ENCODE data around the gene PCED1B. TPM values are rescaled to one million over a fixed set of nuclear protein-coding genes. Genes with fewer than 3 reads are reported as not detected.
"Not testable (repeated sequence)": the region's sequence is repeated elsewhere in the genome, so short reads cannot be mapped to it uniquely, and the experiment has no call there.

Gene PCED1B
- total RNA-seq, 2 donors from 2014 or later = 0.87 to 46.9 TPM

- DNase-seq (ENCODE audit: low spot score) = no peak
- intact Hi-C loops (cut with DNase I) = no loop called here
- TF ChIP-seq POLR2A (IDR thresholded peaks at IDR 0.05) (no peak), POLR2AphosphoS5 (IDR thresholded peaks at IDR 0.05) (no peak), CTCF (IDR thresholded peaks at IDR 0.05) (no peak)
These were observed 25.5 kb upstream of the PCED1B start for GRCh38 chr12:47053961-47054360.

GRCh38 chr12:47054659-47055058, 24.8 kb upstream of the PCED1B start:
- 85% methylated on average over 4 of the region's 4 CpGs for WGBS
- no peaks in the 10 kb centered on the region for H3K27me3 ChIP-seq (replicated peaks; ENCODE audit: insufficient read depth)
- H3K27ac ChIP-seq = no peak overlapping the region
- no peaks in the 10 kb centered on the region for H3K36me3 ChIP-seq
- no peak for DNase-seq (ENCODE audit: low spot score)
- intact Hi-C loops (cut with DNase I) = no loop called here
- no peaks in the 10 kb centered on the region for H3K4me1 ChIP-seq (replicated peaks)
- no peak overlapping the region for H3K4me3 ChIP-seq
- H3K9me3 ChIP-seq = no peaks in the 10 kb centered on the region
- TF ChIP-seq POLR2AphosphoS5 (IDR thresholded peaks at IDR 0.05) (no peak), POLR2A (IDR thresholded peaks at IDR 0.05) (no peak), CTCF (IDR thresholded peaks at IDR 0.05) (no peak)

More at GRCh38 chr12:47053961-47054360, 25.5 kb upstream of the PCED1B start:
- no peaks in the 10 kb centered on the region for H3K36me3 ChIP-seq
- H3K4me3 ChIP-seq = no peak overlapping the region
- no peaks in the 10 kb centered on the region for H3K4me1 ChIP-seq (replicated peaks)
- no peaks in the 10 kb centered on the region for H3K9me3 ChIP-seq
- H3K27ac ChIP-seq = no peak overlapping the region
- no peaks in the 10 kb centered on the region for H3K27me3 ChIP-seq (replicated peaks; ENCODE audit: insufficient read depth)

- 60% methylated on average over 3 of the region's 3 CpGs for WGBS
- H3K27ac ChIP-seq; H3K9me3 ChIP-seq; H3K36me3 ChIP-seq; intact Hi-C loops (cut with DNase I); H3K4me1 ChIP-seq (replicated peaks); H3K27me3 ChIP-seq (replicated peaks; ENCODE audit: insufficient read depth); DNase-seq (ENCODE audit: low spot score); H3K4me3 ChIP-seq: not testable (repeated sequence)
These were observed 23.6 kb upstream of the PCED1B start for GRCh38 chr12:47055856-47056255.

- WGBS = 84% methylated on average over 12 of the region's 12 CpGs
- H3K36me3 ChIP-seq; H3K27ac ChIP-seq; H3K27me3 ChIP-seq (replicated peaks; ENCODE audit: insufficient read depth); H3K4me1 ChIP-seq (replicated peaks); H3K4me3 ChIP-seq; DNase-seq (ENCODE audit: low spot score); H3K9me3 ChIP-seq; intact Hi-C loops (cut with DNase I): not testable (repeated sequence)
These were observed 22.5 kb upstream of the PCED1B start for GRCh38 chr12:47056944-47057343.

DNA sequence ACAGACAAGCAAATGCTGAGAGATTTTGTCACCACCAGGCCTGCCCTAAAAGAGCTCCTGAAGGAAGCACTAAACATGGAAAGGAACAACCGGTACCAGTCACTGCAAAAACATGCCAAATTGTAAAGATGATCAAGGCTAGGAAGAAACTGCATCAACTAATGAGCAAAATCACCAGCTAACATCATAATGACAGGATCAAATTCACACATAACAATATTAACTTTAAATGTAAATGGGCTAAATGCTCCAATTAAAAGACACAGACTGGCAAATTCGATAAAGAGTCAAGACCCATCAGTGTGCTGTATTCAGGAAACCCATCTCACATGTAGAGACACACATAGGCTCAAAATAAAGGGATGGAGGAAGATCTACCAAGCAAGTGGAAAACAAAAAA, 20.8 kb upstream of the PCED1B start:
- 87% methylated on average over 2 of the region's 2 CpGs for WGBS
- H3K9me3 ChIP-seq; H3K4me1 ChIP-seq (replicated peaks); intact Hi-C loops (cut with DNase I); H3K4me3 ChIP-seq; H3K27me3 ChIP-seq (replicated peaks; ENCODE audit: insufficient read depth); DNase-seq (ENCODE audit: low spot score); H3K27ac ChIP-seq; H3K36me3 ChIP-seq: not testable (repeated sequence)

GRCh38 chr12:47065546-47065945, 13.9 kb upstream of the PCED1B start:
- TF ChIP-seq POLR2AphosphoS5 (IDR thresholded peaks at IDR 0.05) = no peak
- TF ChIP-seq CTCF (IDR thresholded peaks at IDR 0.05) = no peak
- TF ChIP-seq POLR2A (IDR thresholded peaks at IDR 0.05) = no peak
- Histone ChIP-seq H3K4me1 (replicated peaks) (no peaks in the 10 kb centered on the region), H3K4me3 (no peak overlapping the region), H3K9me3 (no peaks in the 10 kb centered on the region), H3K27ac (no peak overlapping the region), H3K27me3 (replicated peaks; ENCODE audit: insufficient read depth) (no peaks in the 10 kb centered on the region), H3K36me3 (no peaks in the 10 kb centered on the region)
- WGBS = 37% methylated on average over 1 of the region's 1 CpG
- DNase-seq (ENCODE audit: low spot score) = no peak
- intact Hi-C loops (cut with DNase I) = no loop called here
